IPS-18c (cell line): ENCODE results near the gene KCTD3.

Experiments
- H3K4me3 ChIP-seq: 2 replicates; pipeline ENCODE4 v1.7.0; 2013; ENCODE audit warnings: low read depth, mild to moderate bottlenecking, low read length, moderate library complexity; ENCODE audit not compliant: insufficient read depth
- H3K9me3 ChIP-seq: one replicate; pipeline ENCODE4 v1.6.1; 2013; ENCODE audit warnings: mild to moderate bottlenecking, low read length, moderate library complexity; ENCODE audit not compliant: control insufficient read depth, insufficient read depth

Gene KCTD3

DNA sequence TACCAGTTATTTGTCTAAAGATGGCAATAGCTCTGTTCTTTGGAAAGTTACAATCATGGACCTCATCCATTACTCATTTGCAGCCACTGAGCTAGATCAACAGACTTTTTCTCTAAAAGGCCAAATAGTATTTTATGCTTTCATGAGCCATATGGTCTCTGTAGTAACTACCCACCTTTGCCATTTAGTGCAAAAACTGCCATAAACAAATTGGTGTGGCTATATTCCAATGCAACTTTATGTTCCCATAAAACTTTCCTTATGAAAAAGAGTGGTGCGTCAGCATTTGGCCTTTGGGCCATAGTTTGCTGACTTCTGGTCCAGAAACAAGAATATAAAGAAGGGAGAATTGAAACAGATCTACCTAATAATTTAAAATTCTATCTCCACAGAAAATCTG, 20.1 kb upstream of the KCTD3 start:
- H3K4me3 ChIP-seq, result no peak overlapping the region
- H3K9me3 ChIP-seq, result no peaks in the 10 kb centered on the region

DNA sequence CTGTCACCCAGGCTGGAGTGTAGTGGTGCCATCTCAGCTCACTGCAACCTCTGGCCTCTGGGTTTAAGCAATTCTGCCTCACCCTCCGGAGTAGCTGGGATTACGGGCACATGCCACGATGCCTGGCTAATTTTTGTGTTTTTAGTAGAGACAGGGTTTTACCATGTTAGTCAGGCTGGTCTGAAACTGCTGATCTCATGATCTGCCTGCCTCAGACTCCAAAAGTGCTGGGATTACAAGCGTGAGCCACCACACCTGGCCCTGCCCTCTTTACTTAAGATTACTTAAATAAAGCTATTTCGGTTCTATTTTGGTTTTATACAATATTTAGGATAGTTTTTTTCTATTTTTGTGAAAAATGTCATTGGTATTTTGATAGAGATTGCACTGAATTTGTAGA, 15.3 kb upstream of the KCTD3 start:
- H3K4me3 ChIP-seq, result no peak overlapping the region
- H3K9me3 ChIP-seq, result no peaks in the 10 kb centered on the region

GRCh38 chr1:215554865-215555264, 12.2 kb upstream of the KCTD3 start:
- Histone ChIP-seq H3K9me3 (no peaks in the 10 kb centered on the region), H3K4me3 (no peak overlapping the region)

DNA sequence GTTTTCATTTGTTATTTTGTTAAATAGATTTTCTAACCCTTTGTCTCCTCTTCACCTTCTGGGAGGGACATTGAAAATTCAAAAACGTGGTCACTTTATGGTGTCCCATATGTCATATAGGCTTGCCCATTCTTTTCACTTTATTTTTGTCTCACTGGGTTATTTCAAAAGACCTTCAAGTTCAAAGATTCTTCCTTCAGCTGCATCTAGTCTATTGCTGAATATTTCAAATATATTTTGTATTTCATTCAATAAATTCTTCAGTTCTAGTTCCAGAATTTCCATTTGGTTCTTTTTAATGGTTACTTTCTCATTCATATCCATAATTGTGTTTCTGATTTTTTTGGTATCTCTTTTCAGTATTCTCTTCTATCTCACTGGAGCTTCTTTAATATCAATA, 11.6 kb upstream of the KCTD3 start:
- Histone ChIP-seq H3K9me3 (no peaks in the 10 kb centered on the region), H3K4me3 (no peak overlapping the region)

DNA sequence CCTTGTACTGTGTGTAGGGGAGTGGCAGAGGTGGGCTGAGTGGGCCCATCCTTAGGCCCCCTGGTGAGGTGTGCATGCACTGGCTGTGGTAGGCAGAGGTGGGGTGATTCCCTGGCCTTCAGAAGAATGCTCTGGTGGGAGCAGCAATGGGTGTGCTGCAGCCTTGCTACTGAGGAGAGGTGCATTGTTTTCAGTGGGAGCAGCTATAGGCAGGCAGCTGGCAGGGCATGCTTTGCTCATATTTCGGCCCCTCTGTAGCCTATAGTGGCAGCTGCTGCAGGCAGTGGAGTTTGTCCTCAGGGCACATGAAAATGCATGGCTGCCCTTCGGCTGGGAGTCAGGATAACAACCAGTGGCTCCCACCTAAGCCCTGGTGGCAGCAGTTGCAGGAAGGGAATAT, 10.1 kb upstream of the KCTD3 start:
- Histone ChIP-seq H3K4me3 (no peak overlapping the region), H3K9me3 (no peaks in the 10 kb centered on the region)

DNA sequence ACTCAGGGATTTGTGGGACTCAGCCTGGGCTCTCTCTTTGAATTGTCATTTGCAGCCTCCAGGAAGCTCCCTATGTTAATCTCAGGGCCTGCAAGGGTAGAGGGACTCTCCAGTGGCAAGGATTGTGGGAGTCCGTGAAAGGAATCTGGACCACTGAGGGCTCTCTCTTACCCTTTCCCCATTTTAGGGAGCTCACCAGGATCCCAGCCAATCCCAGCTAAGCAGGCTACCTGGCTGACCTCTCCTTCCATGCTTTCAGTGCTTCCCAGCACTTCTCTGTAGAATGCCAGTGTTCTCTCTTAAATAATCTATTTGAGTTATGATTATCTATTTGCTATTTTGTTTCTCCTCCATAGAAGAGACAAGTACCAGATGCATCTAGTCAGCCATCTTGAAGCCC, 9.6 kb upstream of the KCTD3 start:
- Histone ChIP-seq H3K4me3 (no peak overlapping the region), H3K9me3 (no peaks in the 10 kb centered on the region)

GRCh38 chr1:215557992-215558626, 9.0 kb upstream of the KCTD3 start:
- H3K4me3 ChIP-seq, result no peak overlapping the region

DNA sequence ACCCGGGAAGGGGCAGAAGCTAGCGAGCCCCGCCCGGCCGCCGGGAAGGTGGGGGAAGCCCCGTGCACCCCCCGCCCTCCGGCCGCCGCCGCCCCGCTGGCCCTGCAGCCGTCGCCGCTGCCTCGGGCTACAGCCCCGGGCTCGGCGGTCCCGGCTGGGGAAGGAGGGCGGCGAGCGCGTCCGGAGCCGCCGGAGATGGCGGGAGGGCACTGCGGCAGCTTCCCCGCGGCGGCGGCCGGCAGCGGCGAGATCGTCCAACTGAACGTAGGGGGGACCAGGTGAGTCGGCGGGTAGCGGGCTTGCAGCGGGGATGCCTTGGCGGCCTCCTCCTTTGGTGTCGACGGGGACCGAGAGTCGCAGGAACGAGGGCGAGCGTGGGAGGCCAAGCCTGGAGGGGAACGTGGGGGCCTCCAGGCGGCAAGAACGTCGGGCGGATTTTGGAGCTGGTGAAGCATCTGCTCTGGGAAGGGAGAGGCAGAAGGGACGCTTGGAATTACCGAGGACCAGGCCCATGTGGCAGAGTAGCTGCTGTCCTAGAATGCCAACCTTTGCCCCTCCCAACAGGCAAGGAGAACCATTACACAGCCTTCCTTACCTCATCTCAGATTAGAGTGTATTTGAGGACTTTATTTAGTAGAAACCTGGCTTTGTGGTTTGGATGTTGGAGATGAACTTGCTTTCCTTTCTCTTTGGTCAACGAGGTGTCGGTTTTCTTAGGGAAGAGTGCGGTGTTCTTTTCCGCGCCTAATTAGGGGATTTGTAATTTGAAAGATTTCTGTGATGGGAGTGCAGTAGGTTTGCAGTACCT, 591 bp downstream of the KCTD3 start:
- Histone ChIP-seq H3K4me3 (peak overlapping the region; percentile 94), H3K9me3 (no peaks in the 10 kb centered on the region)

More at GRCh38 chr1:215557992-215558626, 9.0 kb upstream of the KCTD3 start:
- no peaks in the 10 kb centered on the region for H3K9me3 ChIP-seq

DNA sequence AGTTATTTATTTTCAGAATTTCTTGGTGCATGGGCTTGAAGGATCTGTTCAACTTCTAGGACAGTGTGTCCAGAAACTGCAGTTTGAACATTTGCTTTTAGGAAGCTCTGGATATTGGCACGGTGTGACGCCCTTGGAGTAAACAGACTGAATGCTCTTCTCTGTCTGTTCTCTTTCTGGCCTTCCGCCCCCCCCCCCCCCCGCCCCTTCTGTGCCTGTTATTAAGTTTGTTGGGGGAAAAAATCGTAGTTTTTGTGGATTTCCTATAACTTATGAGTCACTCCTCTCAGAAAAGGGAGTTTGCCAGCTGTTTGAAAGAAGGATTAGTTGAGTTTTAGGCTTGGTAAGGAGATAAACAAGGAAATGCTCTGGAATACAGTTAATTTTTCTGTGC, 1.2 kb downstream of the KCTD3 start:
- peak overlapping the region; percentile 94 for H3K4me3 ChIP-seq

GRCh38 chr1:215569986-215570824, 3.1 kb downstream of the KCTD3 start:
- Histone ChIP-seq H3K9me3 (no peaks in the 10 kb centered on the region), H3K4me3 (no peak overlapping the region)

More for the DNA sequence above, 1.2 kb downstream of the KCTD3 start:
- H3K9me3 ChIP-seq, result no peaks in the 10 kb centered on the region

DNA sequence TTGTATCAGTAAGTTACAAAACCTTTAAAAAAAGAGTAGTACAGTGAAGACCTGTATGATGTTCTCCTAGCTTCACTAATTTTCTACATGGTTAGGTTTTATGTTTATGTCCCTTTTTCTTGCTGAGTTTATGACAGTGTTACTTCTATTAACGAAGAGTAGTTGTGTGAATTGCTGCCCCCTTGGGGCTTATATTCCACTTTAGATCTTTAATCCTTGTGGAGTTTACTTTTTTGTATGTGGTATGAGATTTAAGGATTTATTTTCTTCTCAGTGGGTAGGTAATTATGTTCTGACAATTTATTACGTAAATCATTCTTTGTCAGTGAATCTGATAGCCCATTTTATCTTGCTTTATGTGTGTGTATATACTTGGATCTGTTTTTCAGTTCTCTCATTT, 14.8 kb downstream of the KCTD3 start:
- H3K9me3 ChIP-seq, result no peaks in the 10 kb centered on the region

GRCh38 chr1:215583185-215583749, 16.2 kb downstream of the KCTD3 start:
- H3K4me3 ChIP-seq, result no peak overlapping the region

More for the DNA sequence above, 14.8 kb downstream of the KCTD3 start:
- H3K4me3 ChIP-seq, result no peak overlapping the region

DNA sequence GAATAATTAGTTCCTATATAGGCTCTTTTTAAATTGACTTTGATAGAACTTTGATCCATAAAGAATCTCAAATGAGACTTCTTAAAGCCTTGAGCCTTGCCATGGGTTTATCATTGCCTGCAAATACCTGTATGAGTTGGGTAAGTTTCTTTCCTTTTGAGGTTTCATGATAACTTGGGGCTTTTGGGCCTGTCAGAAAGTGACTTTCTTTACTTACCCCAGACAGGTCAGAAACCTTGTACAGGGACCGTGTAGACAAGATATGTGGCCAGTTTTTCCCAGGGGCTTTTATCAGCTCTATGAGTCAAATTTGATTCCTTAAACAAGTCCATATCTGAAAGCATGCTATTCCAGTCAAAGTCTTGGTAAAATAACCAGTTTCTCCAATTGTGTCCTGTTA, 17.3 kb downstream of the KCTD3 start:
- no peak overlapping the region for H3K4me3 ChIP-seq
- no peaks in the 10 kb centered on the region for H3K9me3 ChIP-seq

More at GRCh38 chr1:215583185-215583749, 16.2 kb downstream of the KCTD3 start:
- no peaks in the 10 kb centered on the region for H3K9me3 ChIP-seq

DNA sequence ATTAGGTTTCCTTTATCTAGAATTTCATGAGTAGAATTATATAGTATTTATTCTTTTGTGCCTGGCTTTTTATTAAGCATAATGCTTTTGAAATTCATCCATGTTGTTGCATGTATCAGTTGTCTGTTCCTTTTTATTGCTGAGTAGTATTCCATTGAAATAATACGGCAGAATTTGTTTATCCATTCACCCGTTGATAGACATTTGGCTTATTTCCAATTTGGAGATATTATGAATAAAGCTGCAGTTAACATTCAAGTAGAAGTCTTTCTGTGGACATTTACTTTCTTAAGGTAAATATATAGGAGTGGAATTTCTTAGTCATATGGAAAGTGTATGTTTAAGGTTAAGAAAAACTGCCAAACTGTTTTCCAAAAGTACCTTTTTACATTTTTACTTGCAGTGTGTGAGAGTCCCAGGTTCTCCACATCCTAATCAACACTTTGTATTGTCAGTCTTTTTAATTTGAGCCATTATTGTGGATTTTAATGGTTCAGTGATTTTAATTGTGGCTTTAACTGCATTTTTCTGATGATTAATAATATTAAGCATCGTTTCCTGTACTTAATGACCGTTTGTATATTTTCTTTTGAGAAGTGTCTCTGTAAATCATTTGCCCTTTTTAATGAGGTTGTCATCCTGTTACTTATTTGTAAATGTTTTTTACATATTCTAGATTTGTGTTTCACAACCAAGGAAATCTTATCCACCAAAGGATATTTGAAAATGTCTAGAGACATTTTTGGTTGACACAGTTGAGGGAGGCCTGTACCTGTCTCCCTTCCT, 22.7 kb downstream of the KCTD3 start:
- Histone ChIP-seq H3K4me3 (no peak overlapping the region), H3K9me3 (no peaks in the 10 kb centered on the region)

GRCh38 chr1:215590779-215591491, 23.8 kb downstream of the KCTD3 start:
- H3K9me3 ChIP-seq, result no peaks in the 10 kb centered on the region
- H3K4me3 ChIP-seq, result no peak overlapping the region

DNA sequence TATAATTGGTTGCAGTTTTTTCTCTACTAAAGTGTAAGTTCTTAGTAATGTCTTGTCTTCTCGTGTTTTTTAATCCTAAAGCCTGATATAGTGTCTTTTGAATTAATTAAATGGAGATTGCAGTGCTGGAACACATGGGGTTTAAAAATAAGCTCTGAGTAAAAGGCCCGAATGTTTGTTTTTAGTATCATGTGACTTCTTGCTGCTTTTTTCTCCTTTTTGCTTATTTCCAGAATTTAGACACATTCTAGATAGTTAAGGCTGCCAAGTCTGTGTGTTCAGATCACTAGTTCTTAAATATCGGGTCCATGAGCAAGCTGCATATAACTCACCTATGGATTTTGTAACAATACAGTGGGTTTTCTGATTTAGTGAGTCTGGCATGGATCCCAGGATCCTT, 27.5 kb downstream of the KCTD3 start:
- Histone ChIP-seq H3K9me3 (no peaks in the 10 kb centered on the region), H3K4me3 (no peak overlapping the region)
